CD4-positive, alpha-beta memory T cell (primary cell): ENCODE data around the gene TMEM120B. TPM values are rescaled to one million over a fixed set of nuclear protein-coding genes. Genes with fewer than 3 reads are reported as not detected.
A peak's percentile ranks its signal among the peaks of the same experiment; 100 is the strongest.

Experiments used
- CTCF ChIA-PET: fragments of 350-600 bp; sonication (Branson Sonifier 250); formaldehyde crosslinking; loops from one replicate; lab custom pipeline; 2021; ENCODE audit warnings: inconsistent platforms; ENCODE audit not compliant: partially characterized antibody; lab: Charles Lee
- POLR2A ChIA-PET: fragments of 350-600 bp; sonication (Branson Sonifier 250); formaldehyde crosslinking; loops from one replicate; lab custom pipeline; 2021; ENCODE audit not compliant: partially characterized antibody; lab: Charles Lee
- DNase-seq, 5 donors: peaks; one replicate each; pipeline versions ENCODE4 v3.0.0 to v3.0.0-alpha.2; 2020 to 2022; ENCODE audit warnings: mixed read lengths in 1 of 5
- H3K27ac ChIP-seq: one replicate; pipeline ENCODE4 v1.7.0; 2013; ENCODE audit warnings: low read depth, low read length
- H3K27me3 ChIP-seq: 2 replicates; pipeline ENCODE4 v1.7.0; 2013; ENCODE audit warnings: mild to moderate bottlenecking, low read length, moderate library complexity; ENCODE audit not compliant: insufficient read depth
- H3K36me3 ChIP-seq: 2 replicates; pipeline ENCODE4 v1.7.0; 2013; ENCODE audit warnings: mild to moderate bottlenecking, low read length, moderate library complexity; ENCODE audit not compliant: insufficient read depth
- H3K4me1 ChIP-seq: 2 replicates; pipeline ENCODE4 v1.7.0; 2013; ENCODE audit warnings: mild to moderate bottlenecking, low read length, moderate library complexity; ENCODE audit not compliant: insufficient read depth
- H3K4me3 ChIP-seq, 2 donors: one replicate each; pipeline ENCODE4 v1.7.0; 2013; ENCODE audit warnings: low read length in 2 of 2, mild to moderate bottlenecking in 1 of 2
- H3K9me3 ChIP-seq, 2 donors: one replicate each; pipeline ENCODE4 v1.7.0; 2013; ENCODE audit warnings: low read length in 2 of 2, control low read depth in 1 of 2; ENCODE audit not compliant: control insufficient read depth in 1 of 2
- H3K27ac Mint-ChIP-seq, 7 donors: one replicate each; pipeline ENCODE4 v1.8.0; 2020 to 2021; ENCODE audit warnings: mixed read lengths in 7 of 7, mild to moderate bottlenecking in 6 of 7, inconsistent platforms in 3 of 7, moderate library complexity in 3 of 7
- H3K27me3 Mint-ChIP-seq, 2 donors: one replicate each; pipeline ENCODE4 v1.8.0; 2020 to 2021; ENCODE audit warnings: mixed read lengths in 2 of 2
- H3K36me3 Mint-ChIP-seq, 2 donors: one replicate each; pipeline ENCODE4 v1.8.0; 2020 to 2021; ENCODE audit warnings: mixed read lengths in 2 of 2, inconsistent platforms in 1 of 2, mild to moderate bottlenecking in 1 of 2
- H3K4me1 Mint-ChIP-seq, 4 donors: one replicate each; pipeline ENCODE4 v1.8.0; 2020 to 2021; ENCODE audit warnings: mixed read lengths in 4 of 4, mild to moderate bottlenecking in 1 of 4
- H3K4me3 Mint-ChIP-seq, 8 donors: one replicate each; pipeline ENCODE4 v1.8.0; 2020 to 2021; ENCODE audit warnings: mixed read lengths in 8 of 8, mild to moderate bottlenecking in 7 of 8, moderate library complexity in 6 of 8, inconsistent platforms in 3 of 8
- H3K9me3 Mint-ChIP-seq, 8 donors: one replicate each; pipeline ENCODE4 v1.8.0; 2020 to 2021; ENCODE audit warnings: mixed read lengths in 8 of 8, mild to moderate bottlenecking in 5 of 8, inconsistent platforms in 3 of 8, moderate library complexity in 1 of 8
- intact Hi-C: fragments of 100-400 bp; cut with micrococcal nuclease; formaldehyde crosslinking; loops from one replicate; pipeline ENCODE4 v1.15.1; 2023
- polyA plus RNA-seq, 2 donors: library from polyadenylated mRNA; unstranded; fragments of 300-500 nt; fragmentation: Illumina TruSeq; gene quantifications; one replicate each; pipeline ENCODE4 v1.2.3, GENCODE V29; 2021
- total RNA-seq, 2 experiments: library from RNA; stranded (reverse); gene quantifications; one replicate each; pipeline ENCODE4 v1.2.3, GENCODE V29; 2021

Gene TMEM120B
- total and polyA plus RNA-seq, 4 experiments from 2014 or later, result 3.3 to 12.8 (median 7.4) TPM

DNA sequence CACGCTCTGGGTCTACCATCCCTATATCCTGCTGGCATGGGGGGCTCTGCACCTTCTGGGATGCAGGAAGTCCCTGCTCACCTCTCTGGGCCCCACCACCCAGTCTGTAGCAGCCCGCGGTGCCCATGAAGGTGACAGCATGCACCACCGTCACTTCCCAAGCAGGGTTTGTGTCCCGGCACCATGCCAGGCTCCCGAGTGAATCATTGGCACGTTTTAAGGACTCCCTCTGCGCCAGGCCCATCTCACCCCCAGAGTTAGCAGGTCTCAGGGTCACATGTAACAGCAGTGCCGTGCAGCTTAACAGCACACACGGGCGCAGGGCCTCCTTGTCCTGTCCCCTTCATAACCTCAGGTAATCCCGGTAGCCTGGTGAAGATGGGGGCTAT is 111.2 kb downstream of the TMEM120B start:
- H3K36me3 ChIP-seq, result peaks cover 58% of the 10 kb centered on the region
- DNase-seq, result no peak
- no peak overlapping the region for H3K4me3 ChIP-seq
- peak overlapping the region in 2 of 7 donors; percentile 4 to 31 for H3K27ac Mint-ChIP-seq
- no peaks in the 10 kb centered on the region for H3K27me3 ChIP-seq
- no peaks in the 10 kb centered on the region for H3K27me3 Mint-ChIP-seq
- no peak overlapping the region for H3K4me3 Mint-ChIP-seq
- H3K9me3 ChIP-seq, result no peaks in the 10 kb centered on the region
- peaks cover 0 to 2% (median 0%) of the 10 kb centered on the region in 8 donors for H3K9me3 Mint-ChIP-seq
- H3K4me1 Mint-ChIP-seq, result peaks cover 0 to 3% (median 0%) of the 10 kb centered on the region in 4 donors
- intact Hi-C loops, result no loop called here
- POLR2A ChIA-PET, result interaction anchor here (1.3 to 44.6 kb wide), 3 partner anchors 12 to 33 kb away, joined by 5 to 2727 read pairs (median 23); partner anchors contain the start of genes RHOF and SETD1B
- H3K36me3 Mint-ChIP-seq, result peaks cover 31 to 61% of the 10 kb centered on the region in 2 donors
- H3K27ac ChIP-seq, result no peak overlapping the region
- H3K4me1 ChIP-seq, result no peaks in the 10 kb centered on the region
- CTCF ChIA-PET, result interaction anchor here (1.1 to 1.2 kb wide), 2 partner anchors 11 to 29 kb away, joined by 3 to 5 read pairs; no protein-coding TSS in a partner anchor

DNA sequence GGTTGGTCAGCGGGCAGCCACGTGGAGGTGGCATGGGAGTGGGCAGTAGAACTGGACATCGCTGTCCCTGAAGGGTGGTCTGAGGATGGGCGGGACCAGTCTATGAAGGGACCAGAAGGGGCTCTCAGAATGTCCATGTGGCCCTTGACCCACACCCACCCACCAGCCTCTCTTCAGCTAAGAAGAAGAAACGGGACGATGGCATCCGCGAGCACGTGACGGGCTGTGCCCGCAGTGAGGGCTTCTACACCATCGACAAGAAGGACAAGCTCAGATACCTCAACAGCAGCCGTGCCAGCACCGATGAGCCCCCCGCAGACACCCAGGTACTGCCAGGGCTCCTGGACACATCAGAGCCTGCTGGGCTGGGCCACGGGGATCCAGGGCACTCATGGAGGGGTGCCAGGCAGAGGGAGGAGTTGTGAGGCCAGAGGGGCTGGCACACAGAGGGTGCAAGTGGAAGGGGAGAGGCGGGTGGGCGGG is 112.5 kb downstream of the TMEM120B start:
- no peak overlapping the region for H3K27ac Mint-ChIP-seq
- H3K4me3 Mint-ChIP-seq, result no peak overlapping the region
- intact Hi-C loops, result no loop called here
- Histone ChIP-seq H3K36me3 (peaks cover 59% of the 10 kb centered on the region), H3K4me3 (no peak overlapping the region), H3K4me1 (no peaks in the 10 kb centered on the region), H3K9me3 (no peaks in the 10 kb centered on the region), H3K27me3 (no peaks in the 10 kb centered on the region), H3K27ac (no peak overlapping the region)
- H3K4me1 Mint-ChIP-seq, result peaks cover 0 to 3% (median 0%) of the 10 kb centered on the region in 4 donors
- peaks cover 0 to 2% (median 0%) of the 10 kb centered on the region in 8 donors for H3K9me3 Mint-ChIP-seq
- no peak for DNase-seq
- CTCF ChIA-PET, result interaction anchor here (4.4 kb wide), 1 partner anchor 14 kb away, joined by 28 read pairs; no protein-coding TSS in a partner anchor
- POLR2A ChIA-PET, result interaction anchor here (1.3 to 44.6 kb wide), 5 partner anchors 9 to 113 kb away, joined by 4 to 2727 read pairs (median 5); partner anchors contain the start of genes RHOF, SETD1B and TMEM120B
- peaks cover 40 to 64% of the 10 kb centered on the region in 2 donors for H3K36me3 Mint-ChIP-seq
- H3K27me3 Mint-ChIP-seq, result no peaks in the 10 kb centered on the region

DNA sequence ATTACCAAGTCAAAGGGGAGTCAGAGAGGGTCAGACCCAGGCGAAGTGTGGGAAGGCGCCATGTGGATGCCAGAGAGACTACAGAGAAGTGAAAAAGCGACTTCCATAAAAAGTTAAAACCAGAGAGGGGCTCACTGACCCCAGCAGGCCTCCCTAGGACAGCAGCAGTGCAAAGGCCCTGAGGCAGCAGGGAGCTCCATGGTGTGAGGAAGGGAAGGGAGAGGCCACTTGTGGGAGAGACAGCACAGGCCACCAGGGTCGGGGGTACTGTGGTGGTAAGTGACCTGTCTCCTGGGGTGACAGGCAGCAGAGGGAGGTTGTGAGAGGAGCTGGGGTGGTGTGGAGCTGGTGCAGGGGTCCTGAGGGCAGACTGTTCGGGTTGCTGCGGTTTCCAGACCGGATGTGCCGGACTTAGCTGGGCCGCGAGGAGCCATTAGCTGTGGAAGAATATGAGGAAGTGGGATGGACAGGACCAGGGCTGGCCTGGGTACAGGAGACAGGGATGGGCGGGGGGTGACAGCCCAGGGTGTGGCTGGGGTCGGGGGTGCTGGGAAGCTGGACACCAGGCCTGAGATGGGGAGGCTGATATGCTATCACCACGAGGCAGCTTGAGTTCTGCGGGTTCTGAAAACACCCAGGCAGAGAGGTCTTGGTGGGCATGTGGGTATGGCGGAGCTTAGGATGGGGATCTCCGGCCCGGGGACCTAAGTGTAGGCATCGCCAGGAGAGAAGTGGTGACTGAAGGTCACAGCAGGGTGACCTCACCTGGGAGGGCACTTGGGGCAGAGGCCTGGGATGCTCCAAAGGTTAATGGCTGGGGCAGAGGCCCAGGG is 114.0 kb downstream of the TMEM120B start:
- Mint-ChIP-seq H3K27ac (peak overlapping the region in 4 of 7 donors; percentile 32 to 79 (median 60)), H3K36me3 (peaks cover 42 to 66% of the 10 kb centered on the region in 2 donors), H3K27me3 (no peaks in the 10 kb centered on the region), H3K4me1 (peaks cover 0 to 3% (median 0%) of the 10 kb centered on the region in 4 donors), H3K9me3 (peaks cover 0 to 2% (median 0%) of the 10 kb centered on the region in 8 donors), H3K4me3 (no peak overlapping the region)
- Histone ChIP-seq H3K27ac (no peak overlapping the region), H3K9me3 (no peaks in the 10 kb centered on the region), H3K4me3 (no peak overlapping the region), H3K4me1 (no peaks in the 10 kb centered on the region), H3K36me3 (peaks cover 62% of the 10 kb centered on the region), H3K27me3 (no peaks in the 10 kb centered on the region)
- ChIA-PET POLR2A (interaction anchor here (0.9 to 44.6 kb wide), 5 partner anchors 9 to 114 kb away, joined by 3 to 2727 read pairs (median 8); partner anchors contain the start of genes RHOF, SETD1B and TMEM120B), CTCF (interaction anchor here (0.5 to 4.4 kb wide), 4 partner anchors 15 to 237 kb away, joined by 3 to 28 read pairs (median 5); partner anchors contain the start of gene RHOF)
- intact Hi-C loops, result no loop called here
- no peak for DNase-seq

DNA sequence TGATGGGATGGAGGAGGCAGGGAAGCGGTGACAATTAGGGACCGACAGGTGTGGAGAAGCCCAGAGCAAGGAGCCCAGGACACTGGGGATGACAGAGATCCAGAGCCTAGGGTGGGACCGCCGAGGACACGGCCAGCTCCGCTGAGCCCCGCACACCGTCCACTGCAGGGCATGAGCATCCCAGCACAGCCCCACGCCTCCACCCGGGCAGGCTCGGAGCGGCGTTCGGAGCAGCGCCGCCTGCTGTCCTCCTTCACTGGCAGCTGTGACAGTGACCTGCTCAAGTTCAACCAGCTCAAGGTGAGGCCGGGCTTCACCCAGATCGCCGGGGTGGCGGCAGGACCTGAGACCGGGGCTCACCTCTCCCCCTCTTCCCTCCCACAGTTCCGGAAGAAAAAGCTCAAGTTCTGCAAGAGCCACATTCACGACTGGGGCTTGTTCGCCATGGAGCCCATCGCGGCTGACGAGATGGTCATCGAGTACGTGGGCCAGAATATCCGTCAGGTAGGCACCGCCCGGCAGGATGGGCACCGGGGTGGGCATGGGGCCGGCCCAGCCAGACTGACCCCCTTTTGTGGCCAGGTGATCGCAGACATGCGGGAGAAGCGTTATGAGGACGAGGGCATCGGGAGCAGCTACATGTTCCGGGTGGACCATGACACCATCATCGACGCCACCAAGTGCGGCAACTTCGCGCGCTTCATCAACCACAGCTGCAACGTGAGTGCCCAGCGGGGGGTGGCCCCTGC is 115.0 kb downstream of the TMEM120B start:
- Histone ChIP-seq H3K36me3 (peaks cover 65% of the 10 kb centered on the region), H3K4me3 (no peak overlapping the region), H3K27me3 (no peaks in the 10 kb centered on the region), H3K9me3 (no peaks in the 10 kb centered on the region), H3K27ac (no peak overlapping the region), H3K4me1 (no peaks in the 10 kb centered on the region)
- DNase-seq, result no peak
- Mint-ChIP-seq H3K4me1 (peaks cover 0 to 3% (median 0%) of the 10 kb centered on the region in 4 donors), H3K27ac (peak overlapping the region in 3 of 7 donors; percentile 32 to 74 (median 46)), H3K4me3 (no peak overlapping the region), H3K36me3 (peaks cover 43 to 66% of the 10 kb centered on the region in 2 donors), H3K9me3 (peaks cover 0 to 2% (median 0%) of the 10 kb centered on the region in 8 donors), H3K27me3 (no peaks in the 10 kb centered on the region)
- CTCF ChIA-PET, result interaction anchor here (0.8 to 4.4 kb wide), 6 partner anchors 11 to 33 kb away, joined by 3 to 28 read pairs (median 6); partner anchors contain the start of gene RHOF
- intact Hi-C loops, result no loop called here
- POLR2A ChIA-PET, result interaction anchor here (1.4 to 44.6 kb wide), 6 partner anchors 8 to 91 kb away, joined by 3 to 2727 read pairs (median 8); partner anchors contain the start of genes CFAP251, RHOF and SETD1B

DNA sequence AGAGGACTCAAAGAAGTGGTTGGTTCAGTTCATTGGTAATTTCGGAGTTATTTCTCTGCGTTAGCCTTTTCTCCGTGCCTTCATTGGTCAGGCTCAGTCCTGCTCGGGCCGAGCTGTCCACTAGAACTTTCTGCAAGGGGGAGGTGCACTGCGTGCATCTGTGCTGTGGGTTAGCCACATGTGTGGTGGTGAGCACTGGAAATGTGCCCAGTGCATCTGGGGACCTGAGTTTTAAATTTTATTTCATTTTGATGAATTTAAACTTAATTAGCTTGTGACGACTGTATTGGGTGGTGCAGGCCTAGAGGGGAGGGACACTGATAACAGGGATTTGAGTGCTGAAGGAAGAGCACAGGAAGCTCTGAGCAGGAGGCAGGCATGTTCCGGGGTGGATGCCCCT is 115.8 kb downstream of the TMEM120B start:
- H3K4me1 ChIP-seq, result no peaks in the 10 kb centered on the region
- Mint-ChIP-seq H3K4me3 (no peak overlapping the region), H3K4me1 (peaks cover 0 to 3% (median 0%) of the 10 kb centered on the region in 4 donors), H3K27ac (peak overlapping the region in 3 of 7 donors; percentile 27 to 57 (median 56)), H3K9me3 (peaks cover 0 to 2% (median 0%) of the 10 kb centered on the region in 8 donors), H3K36me3 (peaks cover 43 to 67% of the 10 kb centered on the region in 2 donors), H3K27me3 (no peaks in the 10 kb centered on the region)
- H3K36me3 ChIP-seq, result peaks cover 64% of the 10 kb centered on the region
- ChIA-PET CTCF (interaction anchor here (1.2 to 4.4 kb wide), 4 partner anchors 10 to 34 kb away, joined by 3 to 28 read pairs (median 6); partner anchors contain the start of gene RHOF), POLR2A (interaction anchor here (1.4 to 44.6 kb wide), 6 partner anchors 9 to 90 kb away, joined by 3 to 2727 read pairs (median 8); partner anchors contain the start of genes CFAP251, RHOF and SETD1B)
- no peaks in the 10 kb centered on the region for H3K9me3 ChIP-seq
- no peak overlapping the region for H3K27ac ChIP-seq
- H3K27me3 ChIP-seq, result no peaks in the 10 kb centered on the region
- DNase-seq, result no peak
- intact Hi-C loops, result no loop called here
- H3K4me3 ChIP-seq, result no peak overlapping the region

DNA sequence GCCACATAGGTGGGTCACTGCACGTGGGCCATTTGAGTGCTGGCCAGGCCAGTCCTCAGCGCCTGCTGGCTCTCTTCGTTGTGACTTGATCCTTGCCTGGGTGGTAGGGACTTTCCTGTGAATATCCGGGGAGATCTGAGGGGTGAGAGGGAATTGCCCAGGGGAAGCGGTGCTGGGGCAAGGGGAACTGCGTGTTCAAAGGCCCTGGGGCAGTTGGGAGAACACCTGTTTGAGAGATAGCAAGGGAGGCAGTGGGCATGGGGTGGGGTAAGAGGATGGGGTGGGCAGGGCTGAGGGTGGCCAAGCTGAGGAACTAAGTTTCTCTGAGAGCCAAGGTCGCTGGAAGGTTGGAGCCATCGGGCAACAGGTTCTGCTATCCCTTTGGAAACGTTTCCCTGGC is 116.3 kb downstream of the TMEM120B start:
- intact Hi-C loops, result no loop called here
- H3K4me3 Mint-ChIP-seq, result no peak overlapping the region
- CTCF ChIA-PET, result interaction anchor here (1.2 to 4.4 kb wide), 4 partner anchors 9 to 35 kb away, joined by 3 to 28 read pairs (median 6); partner anchors contain the start of gene RHOF

More for the DNA sequence above, 116.3 kb downstream of the TMEM120B start:
- POLR2A ChIA-PET, result interaction anchor here (1.4 to 44.6 kb wide), 5 partner anchors 8 to 90 kb away, joined by 3 to 2727 read pairs (median 7); partner anchors contain the start of genes CFAP251, RHOF and SETD1B
- H3K36me3 Mint-ChIP-seq, result peaks cover 43 to 62% of the 10 kb centered on the region in 2 donors
- Histone ChIP-seq H3K27me3 (no peaks in the 10 kb centered on the region), H3K36me3 (peaks cover 59% of the 10 kb centered on the region), H3K9me3 (no peaks in the 10 kb centered on the region), H3K27ac (no peak overlapping the region), H3K4me3 (no peak overlapping the region), H3K4me1 (no peaks in the 10 kb centered on the region)
- DNase-seq, result no peak
- H3K27me3 Mint-ChIP-seq, result no peaks in the 10 kb centered on the region
- H3K27ac Mint-ChIP-seq, result peak overlapping the region in 6 of 7 donors; percentile 27 to 88 (median 54)
- H3K9me3 Mint-ChIP-seq, result peaks cover 0 to 2% (median 0%) of the 10 kb centered on the region in 8 donors
- H3K4me1 Mint-ChIP-seq, result peaks cover 0 to 3% (median 0%) of the 10 kb centered on the region in 4 donors
